ENCODE results near the gene TNS3.

Gene TNS3

DNA sequence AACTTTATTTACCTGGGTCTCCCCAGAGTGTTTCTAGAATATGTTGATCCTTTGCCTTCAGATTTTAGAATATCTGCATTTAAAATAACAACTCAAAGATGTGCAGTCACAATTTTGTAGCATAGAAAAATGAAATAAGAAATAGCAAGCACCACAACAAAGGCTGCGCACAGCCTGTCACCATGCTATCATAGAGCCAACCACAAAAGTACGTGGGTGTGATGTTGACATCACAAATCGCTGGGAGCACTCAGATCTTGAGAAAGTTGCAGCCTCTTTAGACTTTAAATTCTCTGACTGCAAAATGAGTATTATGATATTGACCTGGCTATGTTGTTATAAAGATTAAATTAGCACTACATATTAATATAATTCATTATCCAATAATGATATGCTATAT, 177.9 kb downstream of the TNS3 start:
- H3K4me3 ChIP-seq (ENCODE audit: low read depth, low read length): no peak overlapping the region
- in situ Hi-C loops (cut with HindIII; ENCODE audit: low sequenced_read_pairs): no loop called here
- TF ChIP-seq, protein P1, sequence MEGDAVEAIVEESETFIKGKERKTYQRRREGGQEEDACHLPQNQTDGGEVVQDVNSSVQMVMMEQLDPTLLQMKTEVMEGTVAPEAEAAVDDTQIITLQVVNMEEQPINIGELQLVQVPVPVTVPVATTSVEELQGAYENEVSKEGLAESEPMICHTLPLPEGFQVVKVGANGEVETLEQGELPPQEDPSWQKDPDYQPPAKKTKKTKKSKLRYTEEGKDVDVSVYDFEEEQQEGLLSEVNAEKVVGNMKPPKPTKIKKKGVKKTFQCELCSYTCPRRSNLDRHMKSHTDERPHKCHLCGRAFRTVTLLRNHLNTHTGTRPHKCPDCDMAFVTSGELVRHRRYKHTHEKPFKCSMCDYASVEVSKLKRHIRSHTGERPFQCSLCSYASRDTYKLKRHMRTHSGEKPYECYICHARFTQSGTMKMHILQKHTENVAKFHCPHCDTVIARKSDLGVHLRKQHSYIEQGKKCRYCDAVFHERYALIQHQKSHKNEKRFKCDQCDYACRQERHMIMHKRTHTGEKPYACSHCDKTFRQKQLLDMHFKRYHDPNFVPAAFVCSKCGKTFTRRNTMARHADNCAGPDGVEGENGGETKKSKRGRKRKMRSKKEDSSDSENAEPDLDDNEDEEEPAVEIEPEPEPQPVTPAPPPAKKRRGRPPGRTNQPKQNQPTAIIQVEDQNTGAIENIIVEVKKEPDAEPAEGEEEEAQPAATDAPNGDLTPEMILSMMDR (IDR thresholded peaks at IDR 0.05; ENCODE audit: low read depth, low read length): no peak
- DNase-seq (ENCODE audit: low read depth, low spot score): no peak

DNA sequence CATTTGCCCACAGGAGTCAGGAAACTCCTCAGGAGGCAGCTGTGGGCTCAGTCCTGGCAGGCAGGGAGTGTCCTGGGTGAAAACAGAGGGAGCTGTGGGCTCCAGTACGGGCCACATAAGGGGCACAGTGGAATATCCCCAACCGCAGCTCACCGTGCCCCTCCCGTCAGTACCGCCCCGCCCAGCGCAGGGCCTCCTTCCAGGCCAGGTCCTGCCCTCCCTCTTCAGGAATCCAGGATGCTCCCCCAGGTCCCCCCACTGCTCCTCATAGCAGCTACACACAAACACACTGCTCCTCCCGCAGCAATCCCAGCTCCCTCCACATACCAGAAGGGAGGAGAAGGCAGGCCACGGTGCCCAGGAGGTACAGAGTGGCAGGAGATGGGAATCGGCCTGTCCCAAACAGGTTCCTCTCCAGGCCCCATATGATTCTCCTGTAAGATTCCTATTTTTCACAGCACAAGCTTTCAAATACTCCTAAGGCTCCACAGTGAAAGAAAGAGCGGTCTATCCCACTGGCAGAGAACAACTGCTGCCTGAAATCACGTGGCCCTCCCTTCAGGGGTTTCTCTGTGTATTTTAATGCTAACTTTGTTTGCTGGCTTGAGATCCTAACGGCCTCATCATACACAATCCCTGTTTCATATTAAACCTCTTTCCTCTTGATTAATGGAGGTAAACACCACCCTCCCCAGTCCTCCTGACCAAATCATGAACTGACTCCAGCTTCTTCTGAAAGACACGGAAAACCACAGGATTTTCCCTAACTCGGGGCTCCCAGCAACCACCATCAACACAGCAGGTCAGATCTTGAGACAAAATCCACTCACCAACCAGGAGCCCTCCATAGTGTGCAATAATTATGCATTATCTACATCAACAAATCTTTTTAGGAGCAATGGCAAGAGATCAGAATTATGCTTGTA, 178.7 kb downstream of the TNS3 start:
- DNase-seq (ENCODE audit: low read depth, low spot score): peak; percentile 54
- in situ Hi-C loops (cut with HindIII; ENCODE audit: low sequenced_read_pairs): no loop called here
- TF ChIP-seq, protein P1 (IDR thresholded peaks at IDR 0.05; ENCODE audit: low read depth, low read length): no peak
- no peak overlapping the region for H3K4me3 ChIP-seq (ENCODE audit: low read depth, low read length)

DNA sequence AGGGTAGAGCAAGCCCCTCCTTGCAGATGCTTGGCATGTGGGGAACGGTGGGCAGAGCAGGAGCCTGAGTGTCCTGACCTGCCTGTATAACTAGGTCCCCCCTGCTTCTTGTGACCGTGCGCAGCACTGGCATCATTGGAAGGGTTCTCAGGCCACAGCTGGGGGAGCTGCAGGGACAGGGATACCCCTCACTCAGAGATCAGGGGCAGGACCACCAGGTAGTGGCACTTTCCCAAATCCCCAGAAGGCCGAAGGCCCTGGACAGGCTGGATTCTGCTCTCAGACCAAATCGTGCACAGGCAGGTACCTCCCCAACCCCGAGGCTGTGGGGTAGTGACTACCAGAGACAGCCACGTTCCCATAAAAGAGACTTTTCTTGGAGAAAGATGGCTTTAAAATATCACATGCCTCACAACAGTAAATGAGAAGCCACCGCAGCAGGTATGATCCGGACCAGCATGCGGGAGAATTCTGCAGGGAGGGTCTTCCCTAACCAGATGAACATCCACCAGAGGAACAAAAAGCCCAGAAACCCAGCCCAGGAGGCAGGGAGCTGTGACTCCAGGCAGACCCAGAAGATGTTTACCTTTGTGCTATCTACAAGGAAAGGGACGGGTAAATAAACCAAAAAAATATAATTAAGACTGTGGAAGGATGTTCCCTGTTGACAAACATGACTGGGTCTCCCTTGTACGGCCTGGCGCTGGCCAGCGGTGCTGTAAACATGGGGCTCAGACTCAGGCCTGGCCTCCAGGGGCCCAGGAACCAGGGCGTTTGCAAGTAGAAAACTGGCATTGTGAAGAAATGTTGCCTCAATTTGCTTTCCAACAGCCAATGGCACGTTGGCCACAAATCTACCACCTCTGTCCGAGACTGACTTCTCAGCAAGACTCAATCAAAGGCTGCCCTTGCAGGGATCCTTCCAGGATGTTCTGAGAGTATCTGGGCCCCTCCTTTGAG, 180.0 kb downstream of the TNS3 start:
- DNase-seq (ENCODE audit: low read depth, low spot score): no peak
- no peak overlapping the region for H3K4me3 ChIP-seq (ENCODE audit: low read depth, low read length)
- TF ChIP-seq, protein P1 (IDR thresholded peaks at IDR 0.05; ENCODE audit: low read depth, low read length): no peak
- in situ Hi-C loops (cut with HindIII; ENCODE audit: low sequenced_read_pairs): no loop called here

DNA sequence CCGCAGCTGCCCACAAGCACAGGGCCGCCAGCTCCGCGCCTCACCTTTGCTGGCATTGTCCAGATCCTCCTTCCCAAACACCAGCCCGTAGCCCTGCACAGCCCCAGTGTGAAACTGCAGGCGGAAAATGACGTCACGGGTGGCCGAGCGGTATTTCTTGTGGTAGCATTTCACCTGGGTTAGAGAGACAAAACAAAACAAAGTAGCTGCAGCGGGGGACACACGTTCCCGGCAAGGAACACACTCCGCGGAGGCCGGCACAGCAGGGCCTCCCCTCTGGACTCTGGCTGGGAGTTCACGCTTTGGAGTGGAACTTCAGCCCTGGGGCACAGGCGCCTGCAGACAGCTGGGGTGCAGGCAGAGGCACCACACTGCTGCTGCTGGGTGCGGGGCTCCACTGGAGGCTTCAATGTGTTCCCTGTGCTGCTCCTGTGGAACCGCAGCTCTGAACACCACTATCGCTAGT, 181.1 kb downstream of the TNS3 start:
- in situ Hi-C loops (cut with HindIII; ENCODE audit: low sequenced_read_pairs): no loop called here
- TF ChIP-seq, protein P1 (IDR thresholded peaks at IDR 0.05; ENCODE audit: low read depth, low read length): no peak
- no peak overlapping the region for H3K4me3 ChIP-seq (ENCODE audit: low read depth, low read length)
- DNase-seq (ENCODE audit: low read depth, low spot score): no peak

DNA sequence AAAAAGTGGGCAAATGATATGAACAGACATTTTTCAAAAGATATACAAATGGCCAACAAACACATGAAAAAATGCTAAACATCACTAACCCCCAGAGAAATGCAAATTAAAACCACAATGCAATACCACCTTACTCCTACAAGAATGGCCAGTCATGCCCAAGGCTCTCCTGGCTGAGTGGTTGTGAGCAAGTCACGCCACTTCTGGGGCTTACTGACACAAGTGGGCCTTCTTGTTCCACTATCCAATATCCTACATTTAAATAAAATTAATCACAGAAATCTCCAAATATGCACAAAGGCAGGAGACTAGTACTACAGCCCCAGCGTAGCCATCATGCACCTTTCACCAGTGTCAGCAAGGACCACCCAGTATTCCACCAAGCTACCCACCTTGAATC, 181.9 kb downstream of the TNS3 start:
- TF ChIP-seq, protein P1 (IDR thresholded peaks at IDR 0.05; ENCODE audit: low read depth, low read length): no peak
- DNase-seq (ENCODE audit: low read depth, low spot score): no peak
- in situ Hi-C loops (cut with HindIII; ENCODE audit: low sequenced_read_pairs): no loop called here
- H3K4me3 ChIP-seq (ENCODE audit: low read depth, low read length): no peak overlapping the region

DNA sequence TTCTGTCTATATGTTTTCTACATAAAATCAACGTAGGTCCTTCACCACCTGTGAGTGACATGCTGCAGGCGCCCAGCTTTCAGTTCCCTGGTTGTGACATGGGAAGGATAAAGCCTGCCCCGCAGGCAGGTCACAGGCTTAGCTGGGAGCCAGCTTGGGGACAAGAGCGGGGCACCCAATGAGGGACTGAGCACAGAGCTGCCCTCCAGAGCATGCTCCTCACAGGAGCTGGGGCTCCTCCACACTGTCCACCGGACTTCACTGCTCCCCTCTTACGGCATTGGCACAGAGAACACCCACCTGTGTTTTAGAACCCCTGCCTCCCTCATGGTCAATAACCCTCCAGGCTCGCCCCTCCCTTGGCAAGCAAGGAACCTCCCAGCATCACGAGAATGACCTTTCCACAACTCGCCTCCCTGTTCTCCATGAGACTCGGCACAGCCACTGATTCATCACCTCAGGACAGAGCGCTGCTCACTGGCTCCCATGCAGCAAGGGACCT, 187.1 kb downstream of the TNS3 start:
- in situ Hi-C loops (cut with HindIII; ENCODE audit: low sequenced_read_pairs): no loop called here
- DNase-seq (ENCODE audit: low read depth, low spot score): no peak
- no peak overlapping the region for H3K4me3 ChIP-seq (ENCODE audit: low read depth, low read length)
- TF ChIP-seq, protein P1 (IDR thresholded peaks at IDR 0.05; ENCODE audit: low read depth, low read length): no peak
